Osteocyte (in vitro differentiated cells): ENCODE results near the gene KRT16. TPM values are rescaled to one million over a fixed set of nuclear protein-coding genes. Genes with fewer than 3 reads are reported as not detected.

Source experiments
- DNase-seq: peaks from one replicate; pipeline ENCODE4 v3.0.0; 2021; ENCODE audit warnings: mixed read lengths; ENCODE audit not compliant: unreplicated experiment; ENCODE audit errors: extremely low spot score
- H3K27ac Mint-ChIP-seq: one replicate; pipeline ENCODE4 v1.8.0; 2021; ENCODE audit warnings: mild to moderate bottlenecking, mixed read lengths; ENCODE audit not compliant: unreplicated experiment
- H3K27me3 Mint-ChIP-seq: one replicate; pipeline ENCODE4 v1.8.0; 2021; ENCODE audit warnings: mixed read lengths; ENCODE audit not compliant: unreplicated experiment
- H3K36me3 Mint-ChIP-seq: one replicate; pipeline ENCODE4 v1.8.0; 2021; ENCODE audit warnings: mixed read lengths; ENCODE audit not compliant: unreplicated experiment
- H3K4me1 Mint-ChIP-seq: one replicate; pipeline ENCODE4 v1.8.0; 2021; ENCODE audit warnings: mixed read lengths; ENCODE audit not compliant: unreplicated experiment
- H3K4me3 Mint-ChIP-seq: one replicate; pipeline ENCODE4 v1.8.0; 2021; ENCODE audit warnings: mild to moderate bottlenecking, moderate library complexity, mixed read lengths; ENCODE audit not compliant: unreplicated experiment
- H3K9me3 Mint-ChIP-seq: one replicate; pipeline ENCODE4 v1.8.0; 2021; ENCODE audit warnings: mixed read lengths; ENCODE audit not compliant: unreplicated experiment
- total RNA-seq: library from RNA; stranded (reverse); gene quantifications from 2 replicates; pipeline ENCODE4 v1.2.1, GENCODE V29; 2021
- TF ChIP-seq, protein P1 (sequence below): fragments of 200-600 bp; sonication (generic); IDR thresholded peaks from 2 replicates; pipeline ENCODE4 v1.5.0; 2021; ENCODE audit warnings: antibody characterized with exemption, mild to moderate bottlenecking, moderate library complexity

KRT16 gene
- total RNA-seq, 1 donor from 2014 or later: 1.4 TPM

DNA sequence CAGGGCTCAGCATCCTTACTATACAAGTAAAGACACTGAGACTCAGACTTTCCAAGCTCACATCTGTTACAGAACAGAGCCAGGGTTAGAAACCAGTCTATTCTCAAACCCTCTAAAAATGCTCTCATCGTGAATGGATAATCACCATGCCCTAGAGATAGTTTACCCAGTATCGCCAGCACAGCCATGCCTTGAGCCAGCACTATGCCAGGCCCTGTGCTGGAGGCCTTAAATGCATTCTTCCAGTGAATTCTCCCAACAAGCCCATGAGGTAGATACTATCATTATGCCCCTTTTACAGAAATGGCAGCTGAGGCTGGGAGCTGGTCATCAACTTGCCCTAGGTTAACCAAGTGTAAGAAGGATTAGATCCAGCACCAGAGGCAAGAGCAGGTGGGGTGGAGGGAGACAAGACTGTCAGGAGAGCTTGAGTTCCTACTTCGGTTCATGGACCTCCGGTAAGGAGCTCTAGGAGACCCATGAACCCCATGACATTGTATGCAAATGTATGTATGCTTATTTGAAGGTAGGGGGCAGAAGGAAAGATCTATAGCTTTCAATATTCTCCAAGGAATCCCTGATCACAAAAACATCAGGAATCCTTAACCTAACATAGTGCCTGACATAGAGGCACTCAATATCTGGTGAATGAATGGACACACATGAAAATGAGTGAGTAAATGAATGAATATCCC is 31.1 kb downstream of the KRT16 start:
- H3K9me3 Mint-ChIP-seq: no peaks in the 10 kb centered on the region
- TF ChIP-seq, protein P1, sequence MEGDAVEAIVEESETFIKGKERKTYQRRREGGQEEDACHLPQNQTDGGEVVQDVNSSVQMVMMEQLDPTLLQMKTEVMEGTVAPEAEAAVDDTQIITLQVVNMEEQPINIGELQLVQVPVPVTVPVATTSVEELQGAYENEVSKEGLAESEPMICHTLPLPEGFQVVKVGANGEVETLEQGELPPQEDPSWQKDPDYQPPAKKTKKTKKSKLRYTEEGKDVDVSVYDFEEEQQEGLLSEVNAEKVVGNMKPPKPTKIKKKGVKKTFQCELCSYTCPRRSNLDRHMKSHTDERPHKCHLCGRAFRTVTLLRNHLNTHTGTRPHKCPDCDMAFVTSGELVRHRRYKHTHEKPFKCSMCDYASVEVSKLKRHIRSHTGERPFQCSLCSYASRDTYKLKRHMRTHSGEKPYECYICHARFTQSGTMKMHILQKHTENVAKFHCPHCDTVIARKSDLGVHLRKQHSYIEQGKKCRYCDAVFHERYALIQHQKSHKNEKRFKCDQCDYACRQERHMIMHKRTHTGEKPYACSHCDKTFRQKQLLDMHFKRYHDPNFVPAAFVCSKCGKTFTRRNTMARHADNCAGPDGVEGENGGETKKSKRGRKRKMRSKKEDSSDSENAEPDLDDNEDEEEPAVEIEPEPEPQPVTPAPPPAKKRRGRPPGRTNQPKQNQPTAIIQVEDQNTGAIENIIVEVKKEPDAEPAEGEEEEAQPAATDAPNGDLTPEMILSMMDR: no peak
- H3K4me3 Mint-ChIP-seq: no peak overlapping the region
- H3K36me3 Mint-ChIP-seq: no peaks in the 10 kb centered on the region
- H3K4me1 Mint-ChIP-seq: peaks cover 13% of the 10 kb centered on the region
- H3K27ac Mint-ChIP-seq: no peak overlapping the region
- peaks cover 6% of the 10 kb centered on the region for H3K27me3 Mint-ChIP-seq
- no peak for DNase-seq

DNA sequence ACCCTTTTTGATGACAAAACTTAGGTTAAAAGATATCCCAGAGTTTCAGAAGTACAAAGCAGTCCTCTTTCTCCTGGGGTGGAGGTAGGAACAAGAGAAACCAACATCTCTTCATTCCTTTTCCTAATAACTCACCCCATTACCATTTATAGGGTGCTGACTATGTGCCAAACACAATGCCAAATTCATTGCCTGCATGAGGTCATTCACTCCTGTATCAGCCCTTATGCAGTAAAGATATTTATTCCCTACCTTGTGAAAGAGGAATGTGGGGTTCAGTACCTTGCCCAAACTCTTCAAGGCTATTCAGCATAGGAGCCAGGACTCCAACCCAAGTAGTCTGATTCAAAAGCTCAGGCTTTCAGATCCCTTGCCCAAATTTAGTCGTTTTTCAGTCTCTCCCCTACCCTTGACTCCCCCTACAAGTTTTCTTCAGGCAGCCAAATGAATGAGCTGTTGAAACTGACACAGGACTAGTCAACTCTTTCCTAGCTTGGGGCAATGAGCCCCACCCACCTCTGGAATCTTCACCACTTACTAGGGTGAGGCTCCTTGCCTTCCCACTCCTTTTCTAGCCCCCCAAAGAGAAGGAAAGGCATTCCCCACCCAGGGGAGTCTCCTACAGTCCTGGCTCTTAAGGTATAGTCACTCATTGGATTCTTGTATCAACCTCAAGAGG is 31.7 kb downstream of the KRT16 start:
- Mint-ChIP-seq H3K4me3 (no peak overlapping the region), H3K4me1 (peaks cover 13% of the 10 kb centered on the region), H3K36me3 (no peaks in the 10 kb centered on the region), H3K27me3 (peaks cover 10% of the 10 kb centered on the region), H3K27ac (peak overlapping the region; percentile 8), H3K9me3 (no peaks in the 10 kb centered on the region)
- DNase-seq: no peak
- TF ChIP-seq, protein P1: no peak

DNA sequence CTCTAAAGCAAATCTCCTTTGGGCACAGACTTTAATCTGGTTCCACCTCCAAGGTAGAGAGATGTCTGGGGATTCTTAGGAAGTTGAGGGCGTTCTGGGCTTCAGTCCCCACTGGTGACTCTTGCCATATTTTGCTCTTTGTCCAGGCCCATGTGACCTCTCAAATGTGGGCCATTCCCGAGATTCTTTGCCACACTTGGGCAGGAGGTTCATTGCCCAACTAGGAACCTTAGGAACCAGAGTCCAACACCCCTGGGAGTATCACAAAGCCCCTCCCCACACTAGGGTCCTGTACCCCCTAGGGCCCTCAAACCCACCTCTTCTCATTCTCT is 32.4 kb downstream of the KRT16 start:
- no peaks in the 10 kb centered on the region for H3K36me3 Mint-ChIP-seq
- H3K4me3 Mint-ChIP-seq: no peak overlapping the region
- peaks cover 10% of the 10 kb centered on the region for H3K27me3 Mint-ChIP-seq
- H3K27ac Mint-ChIP-seq: no peak overlapping the region
- H3K9me3 Mint-ChIP-seq: no peaks in the 10 kb centered on the region
- peaks cover 13% of the 10 kb centered on the region for H3K4me1 Mint-ChIP-seq
- no peak for DNase-seq
- TF ChIP-seq, protein P1: no peak

DNA sequence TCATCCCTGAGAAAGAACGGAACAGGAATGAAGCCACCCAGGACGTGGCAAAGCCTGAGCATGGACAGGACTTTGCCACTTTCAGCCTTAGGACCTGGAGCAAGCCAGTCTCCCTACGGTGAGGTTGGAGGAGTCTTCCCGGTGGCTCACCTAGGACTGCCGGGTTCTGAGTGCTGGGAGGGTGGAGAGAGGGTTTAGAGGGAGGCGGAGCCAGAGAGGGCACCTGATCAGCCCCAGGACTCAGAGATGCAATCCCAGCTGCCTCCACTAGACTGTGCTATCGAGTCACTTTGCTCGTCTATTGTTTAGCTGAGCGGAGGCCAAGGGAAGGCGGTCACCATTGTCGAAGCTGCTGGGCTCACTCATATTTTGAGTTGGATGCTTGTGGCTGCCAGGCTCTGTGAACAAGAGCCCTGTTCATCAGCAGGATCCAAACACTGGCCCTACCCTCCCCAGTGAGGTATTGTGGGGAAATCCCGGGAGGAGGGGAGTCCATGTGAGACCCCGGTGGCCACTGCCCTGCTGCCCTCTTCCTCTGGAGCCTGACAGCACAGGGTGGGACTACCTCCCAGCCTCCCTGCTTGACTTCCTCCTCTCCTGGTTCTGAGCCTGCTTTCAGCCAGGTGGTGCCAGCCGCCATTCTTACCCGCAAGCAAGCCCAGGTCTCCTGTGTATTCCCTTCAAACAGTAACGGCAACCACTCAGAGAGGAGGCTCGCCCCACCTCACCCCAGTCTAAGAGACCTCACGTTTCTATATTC is 32.9 kb downstream of the KRT16 start:
- TF ChIP-seq, protein P1: peak; percentile 78
- Mint-ChIP-seq H3K4me3 (no peak overlapping the region), H3K9me3 (no peaks in the 10 kb centered on the region), H3K36me3 (no peaks in the 10 kb centered on the region), H3K4me1 (peaks cover 13% of the 10 kb centered on the region), H3K27ac (no peak overlapping the region), H3K27me3 (peaks cover 10% of the 10 kb centered on the region)
- peak; percentile 91 for DNase-seq

DNA sequence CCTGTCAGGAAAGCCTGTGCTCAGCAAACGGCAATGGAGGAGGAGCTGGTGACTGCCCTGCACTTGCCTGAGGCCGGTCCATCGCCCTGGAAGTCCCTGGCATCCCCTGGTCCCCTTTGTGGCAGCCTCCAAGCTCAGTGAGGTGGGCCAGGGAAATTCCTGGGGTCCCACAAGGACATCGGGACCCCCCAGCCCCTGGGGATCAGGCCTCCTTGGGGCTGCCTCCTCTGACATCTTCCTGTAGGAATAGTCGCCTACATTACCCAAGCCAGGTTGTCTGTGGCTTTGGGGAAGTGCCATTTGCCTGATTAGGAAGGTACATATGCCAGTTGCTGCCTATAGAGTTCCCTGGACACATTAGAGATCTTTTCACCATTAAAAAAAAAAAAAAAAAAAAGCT is 33.6 kb downstream of the KRT16 start:
- Mint-ChIP-seq H3K9me3 (no peaks in the 10 kb centered on the region), H3K36me3 (no peaks in the 10 kb centered on the region), H3K27me3 (peaks cover 11% of the 10 kb centered on the region), H3K4me3 (no peak overlapping the region), H3K27ac (no peak overlapping the region), H3K4me1 (peaks cover 13% of the 10 kb centered on the region)
- DNase-seq: no peak
- TF ChIP-seq, protein P1: no peak
